Nucleus accumbens (tissue), 56 donors: ENCODE results near the gene TMC4.
"Not testable (repeated sequence)": the region's sequence is repeated elsewhere in the genome, so short reads cannot be mapped to it uniquely, and the experiment has no call there.

Experiments used
- DNase-seq, 56 donors: peaks; one replicate each; lab custom pipeline; 2025; lab: John Stamatoyannopoulos, UW

Gene TMC4

GRCh38 chr19:54183431-54183830, 10.5 kb upstream of the TMC4 start:
- no peak for DNase-seq

- DNase-seq, result not testable (repeated sequence)
These were observed 8.9 kb upstream of the TMC4 start for GRCh38 chr19:54181894-54182293.

GRCh38 chr19:54180691-54181091, 7.7 kb upstream of the TMC4 start:
- no peak for DNase-seq

DNA sequence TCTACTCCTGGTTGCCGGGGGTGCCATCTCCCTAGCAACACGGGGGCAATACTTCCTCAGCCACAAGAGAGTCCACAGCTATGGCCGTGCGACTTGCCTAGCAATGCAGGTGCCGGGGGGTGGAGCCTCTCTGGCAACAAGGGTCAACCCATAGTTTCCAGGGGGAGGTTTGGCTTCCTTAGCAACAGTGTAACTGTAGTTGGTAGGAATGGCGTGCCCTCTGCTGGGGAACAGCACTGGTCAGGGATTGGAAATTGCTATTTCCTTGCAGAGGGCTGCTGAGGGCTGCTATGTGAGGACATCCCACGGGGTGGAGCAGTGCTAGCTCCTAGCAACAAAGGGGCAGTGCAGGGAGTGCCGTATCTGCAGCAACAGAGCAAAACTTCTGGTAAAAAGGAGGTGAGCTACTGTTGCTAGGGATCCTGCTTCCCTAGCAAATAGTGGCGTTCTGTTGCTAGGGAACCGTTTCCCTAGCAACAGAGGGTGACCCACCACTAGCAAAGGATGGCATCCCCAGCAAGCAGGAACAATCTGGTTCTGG, 7.0 kb upstream of the TMC4 start:
- DNase-seq, result peak in 44 of 56 donors; percentile 3 to 83 (median 54)

- DNase-seq, result peak in 2 of 56 donors; percentile 6 to 23
These were observed 6.4 kb upstream of the TMC4 start for GRCh38 chr19:54179262-54179852.

DNA sequence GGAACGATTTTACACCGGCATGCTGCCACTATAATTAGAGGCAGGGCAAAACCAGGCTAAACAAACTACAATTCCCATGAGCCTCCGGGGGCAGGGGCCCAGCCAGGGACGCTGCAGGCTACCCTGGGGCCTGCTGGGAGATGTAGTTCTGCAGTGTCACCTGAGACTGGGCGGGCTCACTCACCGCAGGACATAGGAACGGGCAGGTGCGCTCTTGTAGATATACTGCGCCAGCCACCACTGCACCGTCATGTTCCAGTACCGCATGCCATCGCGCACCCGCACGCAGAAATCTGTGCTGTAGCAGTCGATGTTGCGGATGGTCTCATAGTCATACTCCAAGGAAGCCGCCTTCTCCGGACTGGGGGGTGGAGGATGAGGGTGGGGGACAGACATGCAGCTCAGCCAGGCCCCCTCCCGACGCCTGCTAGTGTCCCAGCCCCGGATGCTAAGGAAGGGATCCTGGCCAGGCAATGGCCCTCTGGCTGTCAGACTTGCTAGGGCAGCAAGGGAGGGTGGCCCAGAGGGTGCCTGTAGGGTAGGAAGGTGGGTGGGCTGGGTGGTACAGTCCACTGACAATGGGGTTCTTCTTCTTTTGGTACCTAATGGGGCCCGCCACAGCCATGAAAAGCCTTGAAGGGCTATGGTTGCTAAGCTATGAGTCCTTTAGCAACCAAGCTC, 5.8 kb upstream of the TMC4 start:
- peak in 28 of 56 donors; percentile 5 to 67 (median 20) for DNase-seq

GRCh38 chr19:54173951-54174834, 1.2 kb upstream of the TMC4 start:
- no peak for DNase-seq

DNA sequence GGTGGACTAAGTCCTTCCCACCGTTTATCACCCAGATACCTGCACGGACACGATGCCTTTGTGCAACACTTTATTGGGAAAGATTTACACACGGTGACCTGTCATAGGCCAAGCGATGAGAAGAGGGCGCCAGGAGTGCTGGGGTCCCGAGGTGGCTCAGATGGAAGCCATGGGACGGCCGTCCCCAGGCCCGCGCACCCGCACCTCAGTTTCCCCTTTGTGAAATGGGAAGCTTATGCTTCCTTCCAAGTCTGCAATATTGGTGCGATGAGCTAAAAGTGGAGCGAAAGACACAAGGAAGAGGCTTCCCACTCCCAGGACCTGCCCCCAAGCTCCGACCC, 369 bp upstream of the TMC4 start:
- no peak for DNase-seq

DNA sequence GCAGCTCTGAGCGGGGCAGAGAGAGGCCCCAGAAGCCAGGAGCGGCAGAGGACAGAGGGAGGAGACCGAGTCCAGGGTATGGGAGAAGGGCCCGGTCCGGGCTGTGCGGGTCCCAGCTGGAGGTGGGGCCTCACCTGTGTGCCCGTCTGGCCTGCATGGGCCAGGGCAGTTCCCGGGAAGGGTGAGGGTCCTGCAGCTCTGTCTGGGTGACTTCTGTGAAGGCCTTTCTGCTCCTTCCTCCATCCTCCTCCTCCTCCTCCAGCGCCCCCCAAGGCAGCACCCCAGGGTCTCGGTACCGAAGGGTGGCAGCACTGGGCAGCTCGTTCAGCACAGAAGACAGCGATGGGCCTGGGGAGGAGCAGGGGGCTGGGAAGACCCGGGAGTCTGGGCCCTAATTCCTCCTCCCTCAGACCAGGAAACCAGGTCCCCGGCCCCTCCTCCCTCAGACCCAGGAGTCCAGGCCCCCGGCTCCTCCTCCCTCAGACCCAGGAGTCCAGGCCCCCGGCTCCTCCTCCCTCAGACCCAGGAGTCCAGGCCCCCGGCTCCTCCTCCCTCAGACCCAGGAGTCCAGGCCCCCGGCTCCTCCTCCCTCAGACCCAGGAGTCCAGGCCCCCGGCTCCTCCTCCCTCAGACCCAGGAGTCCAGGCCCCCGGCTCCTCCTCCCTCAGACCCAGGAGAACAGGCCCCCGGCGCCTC, 1.1 kb downstream of the TMC4 start:
- not testable (repeated sequence) for DNase-seq

DNA sequence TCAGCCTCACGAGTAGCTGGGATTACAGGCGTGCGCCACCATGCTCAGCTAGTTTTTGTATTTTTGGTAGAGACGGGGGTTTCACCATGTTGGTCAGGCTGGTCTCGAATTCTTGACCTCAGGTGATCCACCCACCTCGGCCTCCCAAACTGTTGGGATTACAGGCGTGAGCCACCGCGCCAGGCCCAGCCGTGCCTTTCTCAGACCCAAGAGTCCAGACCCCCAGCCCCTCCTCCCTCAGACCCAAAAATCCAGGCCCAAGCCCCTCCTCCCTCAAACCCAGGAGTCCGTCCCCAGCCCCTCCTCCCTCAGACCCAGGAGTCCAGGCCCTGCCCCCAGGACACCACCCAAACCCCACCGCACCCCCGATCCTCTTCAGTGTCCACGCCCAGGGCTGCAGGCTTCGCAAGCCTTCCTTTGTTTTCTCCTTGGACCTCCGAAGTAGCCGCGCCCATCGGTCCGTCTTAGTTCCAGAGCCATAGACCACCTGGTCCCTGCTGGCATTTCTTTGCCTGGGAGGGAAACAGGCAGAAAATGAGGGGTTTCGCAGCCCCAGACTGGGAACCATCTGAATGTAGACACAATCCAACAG, 3.7 kb downstream of the TMC4 start:
- DNase-seq, result no peak

- peak in 54 of 56 donors; percentile 12 to 94 (median 70) for DNase-seq
These were observed 4.6 kb downstream of the TMC4 start for GRCh38 chr19:54168174-54168917.

- no peak for DNase-seq
These were observed 7.7 kb downstream of the TMC4 start for GRCh38 chr19:54165222-54165621.

GRCh38 chr19:54164369-54165068, 8.4 kb downstream of the TMC4 start:
- no peak for DNase-seq

DNA sequence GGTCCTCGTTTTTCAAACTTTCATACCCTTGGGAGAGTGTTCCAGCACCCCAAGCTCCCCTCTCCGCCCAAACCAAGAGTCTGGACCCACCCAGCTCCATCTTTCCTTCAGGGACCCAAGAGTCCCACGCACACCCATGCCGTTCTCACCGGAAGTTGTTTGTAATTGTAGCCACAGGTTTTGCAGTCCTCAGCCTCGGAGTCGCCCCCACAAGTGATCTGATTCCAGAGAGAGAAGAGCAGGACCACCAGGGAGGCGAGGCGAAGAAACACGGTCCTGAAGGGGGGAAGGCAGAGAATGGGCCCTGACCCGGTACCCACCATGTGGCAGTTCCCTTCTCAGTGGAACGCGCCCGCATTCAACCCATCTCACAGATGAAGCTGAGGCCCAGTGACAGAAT, 10.1 kb downstream of the TMC4 start:
- DNase-seq, result no peak

GRCh38 chr19:54162241-54162805, 10.6 kb downstream of the TMC4 start:
- peak in 38 of 56 donors; percentile 4 to 77 (median 46) for DNase-seq

- DNase-seq, result no peak
These were observed 12.1 kb downstream of the TMC4 start for GRCh38 chr19:54160854-54161253.

GRCh38 chr19:54160182-54160811, 12.7 kb downstream of the TMC4 start:
- peak in 2 of 56 donors; percentile 15 to 17 for DNase-seq
